SIG-M5 (cell line): ENCODE data around the gene KRTAP19-2.
"Not testable (repeated sequence)": the region's sequence is repeated elsewhere in the genome, so short reads cannot be mapped to it uniquely, and the experiment has no call there.

Source experiments
- DNase-seq: peaks from one replicate; lab custom pipeline; 2025; lab: John Stamatoyannopoulos, UW

KRTAP19-2 gene

DNA sequence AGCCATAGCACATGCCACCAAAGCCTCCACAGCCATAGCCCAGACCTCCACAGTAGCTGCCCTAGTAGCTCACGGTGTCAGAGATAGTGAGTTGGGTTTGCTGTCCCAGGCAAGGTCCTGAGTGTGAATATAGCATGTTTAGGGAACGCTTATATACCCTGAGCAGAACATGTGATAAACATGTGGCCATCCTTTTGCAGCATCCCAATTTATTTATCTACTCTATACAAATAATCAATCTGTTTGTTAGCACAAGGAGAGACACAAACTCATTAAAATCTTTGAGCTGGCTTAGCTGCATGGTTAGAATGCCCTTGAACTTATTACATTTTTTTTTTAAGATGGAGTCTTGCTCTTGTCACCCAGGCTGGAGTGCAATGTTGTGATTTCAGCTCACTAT lies at the start of gene KRTAP19-2:
Gene KRTAP19-2, minus strand, starts transcription at position 101 of the 400 bp plus-strand sequence. Its CDS starts 88 bp downstream, at position 13.
- no peak for DNase-seq

DNA sequence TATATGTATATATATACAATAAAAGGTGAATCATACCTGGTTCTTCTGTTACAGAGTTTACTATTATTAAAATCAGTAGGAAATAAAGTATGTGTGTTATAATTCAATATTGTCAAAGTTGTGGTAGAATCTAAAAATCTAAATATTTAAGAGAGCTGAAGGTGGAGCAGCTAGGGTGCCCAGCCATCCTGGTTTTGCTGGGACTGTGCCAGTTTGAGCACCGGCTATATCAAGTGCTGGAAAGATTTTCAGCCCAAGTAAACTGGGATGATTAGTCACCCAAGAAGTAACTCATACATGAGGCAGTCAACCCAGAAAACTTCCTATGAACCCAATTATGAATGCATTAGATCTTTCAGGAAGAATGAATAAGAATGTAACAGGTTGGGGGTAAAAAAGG lies 31.6 kb upstream of the KRTAP19-2 start:
- DNase-seq = no peak

DNA sequence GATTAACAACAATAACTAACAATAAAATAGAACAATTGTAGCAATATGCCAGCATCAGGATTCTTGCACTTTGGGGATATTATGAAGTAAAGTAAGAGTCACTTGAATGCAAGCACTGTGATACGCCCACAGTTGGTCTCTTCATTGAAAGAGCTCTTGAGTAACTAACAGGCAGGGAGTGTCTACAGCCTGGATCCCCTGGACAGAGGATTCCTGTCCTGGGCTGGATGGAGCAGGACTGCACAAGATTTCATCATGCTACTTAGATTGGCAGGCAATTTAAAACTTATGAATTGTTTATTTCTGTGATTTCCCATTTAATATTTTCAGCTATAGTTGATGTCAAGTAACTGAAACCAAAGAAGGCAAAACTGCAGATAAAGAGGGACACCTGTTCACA lies 28.4 kb upstream of the KRTAP19-2 start:
- no peak for DNase-seq

- DNase-seq = not testable (repeated sequence)
These were observed 18.5 kb upstream of the KRTAP19-2 start for GRCh38 chr21:30505621-30506205.

DNA sequence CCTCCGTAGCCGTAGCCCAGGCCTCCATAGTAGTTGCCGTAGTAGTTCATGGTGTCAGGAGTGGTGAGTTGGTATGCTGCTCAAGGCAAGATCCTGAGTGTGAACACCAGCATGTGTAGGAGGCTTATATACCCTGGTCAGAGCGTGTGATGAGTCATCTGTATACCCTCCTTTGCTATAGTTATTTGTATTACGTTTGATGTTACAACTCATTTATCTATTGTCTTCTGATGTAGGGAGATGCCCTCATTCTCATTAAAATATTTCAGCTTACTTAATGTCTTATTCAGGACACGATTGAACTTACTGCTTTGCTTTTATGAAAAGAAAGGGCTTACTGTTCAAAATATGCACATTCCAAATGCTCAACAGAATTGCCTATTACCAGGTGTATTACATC lies 14.8 kb upstream of the KRTAP19-2 start, which contains the start of gene KRTAP19-5:
Gene KRTAP19-5, minus strand, starts transcription at position 101 of the 400 bp plus-strand sequence. Its CDS starts 51 bp downstream, at position 50.
- no peak for DNase-seq

- DNase-seq = no peak
These were observed 9.8 kb upstream of the KRTAP19-2 start, which contains the start of gene KRTAP19-4 for GRCh38 chr21:30497065-30497464. KRTAP19-4 (minus strand) TSS chr21:30497165; CDS start chr21:30497110, 55 bp downstream.

- no peak for DNase-seq
These were observed 4.8 kb upstream of the KRTAP19-2 start, which contains the start of gene KRTAP19-3 for GRCh38 chr21:30491963-30492428. KRTAP19-3 (minus strand) TSS chr21:30492013; CDS start chr21:30491957, 56 bp downstream.

- DNase-seq = no peak
These were observed 1.1 kb downstream of the KRTAP19-2 start for GRCh38 chr21:30486180-30486579.

- DNase-seq = no peak
These were observed 5.1 kb downstream of the KRTAP19-2 start for GRCh38 chr21:30482130-30482529.

DNA sequence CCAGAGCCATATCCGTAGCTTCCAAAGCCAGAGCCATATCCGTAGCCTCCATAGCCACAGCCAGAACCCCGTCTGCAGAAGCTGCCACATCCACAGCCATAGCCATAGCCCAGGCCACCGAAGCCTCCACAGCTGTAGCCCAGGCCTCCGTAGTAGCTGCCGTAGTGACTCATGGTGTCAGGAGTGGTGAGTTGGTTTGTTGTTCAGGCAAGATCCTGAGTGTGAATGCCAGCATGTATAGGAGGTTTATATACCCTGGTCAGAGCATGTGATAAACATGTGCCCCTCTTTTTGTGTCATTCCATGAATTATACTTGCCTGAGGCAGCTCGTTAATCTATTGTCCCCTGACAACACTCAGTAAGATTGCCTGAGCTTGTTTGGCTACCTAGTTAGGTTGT lies 7.1 kb downstream of the KRTAP19-2 start, which contains the start of gene KRTAP19-1:
Gene KRTAP19-1, minus strand, starts transcription at position 223 of the 400 bp plus-strand sequence. Its CDS starts 50 bp downstream, at position 173.
- DNase-seq = no peak

DNA sequence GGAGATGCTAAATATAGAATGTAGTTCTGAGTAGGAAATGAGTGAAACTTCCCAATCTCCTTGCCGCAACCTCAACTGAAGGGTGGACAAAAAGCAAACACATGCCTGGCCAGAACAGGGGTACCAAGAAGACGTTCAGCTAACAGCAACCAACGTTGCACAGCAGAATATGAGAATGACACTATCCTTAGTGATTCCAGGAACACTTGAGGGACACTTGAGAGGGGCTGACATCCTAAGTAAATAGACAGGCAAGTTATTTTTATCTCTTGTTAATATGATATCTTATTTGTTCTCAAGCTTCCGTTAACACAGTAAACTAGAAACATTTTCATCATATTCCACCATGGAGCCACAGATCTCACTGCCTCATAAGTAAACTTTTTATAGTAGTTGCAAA lies 8.0 kb downstream of the KRTAP19-2 start:
- DNase-seq = no peak

GRCh38 chr21:30478004-30478403 lies 9.2 kb downstream of the KRTAP19-2 start:
- no peak for DNase-seq

GRCh38 chr21:30468900-30469714 lies 18.1 kb downstream of the KRTAP19-2 start:
- no peak for DNase-seq

DNA sequence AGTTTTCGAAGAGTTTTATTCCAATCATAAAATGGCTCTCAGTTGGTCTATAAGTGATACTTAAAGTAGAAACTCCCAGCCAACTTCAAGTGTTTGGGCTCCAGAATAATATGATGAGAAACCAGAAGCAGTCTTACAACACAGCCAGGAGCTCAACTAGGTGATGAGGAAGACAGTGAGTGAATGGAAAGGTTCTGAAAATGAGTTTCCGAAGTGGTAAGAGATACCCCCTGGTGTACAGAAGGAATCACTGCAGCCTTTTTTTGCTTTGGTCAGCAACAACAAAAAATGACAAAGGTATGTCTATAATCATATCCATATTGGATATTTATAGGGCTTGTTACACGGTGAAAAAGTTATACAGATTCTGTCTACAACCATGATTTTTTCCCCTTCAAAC lies 23.5 kb downstream of the KRTAP19-2 start:
- no peak for DNase-seq

DNA sequence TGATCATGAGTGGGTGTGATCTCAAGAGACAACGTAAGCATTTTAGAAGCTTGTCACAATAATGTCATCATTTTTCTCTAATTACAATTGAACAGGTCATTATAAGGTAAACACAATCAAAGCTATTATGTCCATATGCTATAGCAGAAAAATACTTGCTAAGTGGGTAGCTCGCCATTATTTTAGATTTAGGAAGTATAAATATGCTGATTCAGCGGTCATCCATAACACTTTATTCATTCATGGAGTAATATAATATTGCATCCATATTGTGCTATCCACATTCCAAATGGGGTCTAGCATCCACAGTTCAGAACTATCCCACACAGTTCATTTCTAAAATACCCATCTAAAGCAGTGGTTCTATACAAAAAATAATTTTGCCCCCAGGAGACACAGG lies 38.7 kb downstream of the KRTAP19-2 start:
- no peak for DNase-seq

DNA sequence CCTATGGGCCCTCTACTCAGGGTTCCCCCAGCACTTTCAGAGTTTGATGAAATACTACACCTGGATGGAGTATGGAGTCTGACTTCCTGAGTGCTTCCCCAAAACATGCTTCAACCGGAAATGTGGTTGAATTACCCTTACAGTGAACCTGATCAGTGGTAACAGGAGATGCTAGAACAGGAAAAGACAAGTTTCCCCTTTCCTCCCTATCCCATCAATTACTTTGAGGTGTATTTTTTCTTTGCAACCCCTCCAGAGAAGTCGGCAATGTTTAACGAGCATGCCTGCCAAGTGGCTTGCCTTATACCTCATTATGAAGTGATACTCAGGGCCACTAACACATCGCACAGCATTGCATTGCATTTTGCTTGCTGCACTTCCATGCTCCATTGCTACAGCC lies 40.2 kb downstream of the KRTAP19-2 start:
- DNase-seq = no peak

DNA sequence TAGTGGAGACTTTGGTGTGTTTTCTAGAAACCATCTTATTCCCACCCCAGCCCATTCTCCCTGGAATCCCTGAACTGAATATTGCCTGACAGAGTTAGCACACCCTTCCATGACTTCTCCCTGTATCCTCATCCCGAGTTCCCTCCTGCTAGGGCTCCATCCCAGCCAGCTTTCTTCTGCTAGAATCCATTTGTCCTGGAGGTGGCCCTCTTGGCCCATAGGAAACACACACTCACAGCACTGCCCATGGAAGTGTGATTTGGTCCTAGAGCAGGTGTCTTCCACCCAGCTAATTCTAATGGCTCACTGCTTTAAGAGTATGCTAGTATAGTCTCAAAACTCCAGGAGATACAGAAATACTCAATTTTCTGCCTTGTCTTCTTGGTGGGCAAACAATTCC lies 43.0 kb downstream of the KRTAP19-2 start:
- no peak for DNase-seq

DNA sequence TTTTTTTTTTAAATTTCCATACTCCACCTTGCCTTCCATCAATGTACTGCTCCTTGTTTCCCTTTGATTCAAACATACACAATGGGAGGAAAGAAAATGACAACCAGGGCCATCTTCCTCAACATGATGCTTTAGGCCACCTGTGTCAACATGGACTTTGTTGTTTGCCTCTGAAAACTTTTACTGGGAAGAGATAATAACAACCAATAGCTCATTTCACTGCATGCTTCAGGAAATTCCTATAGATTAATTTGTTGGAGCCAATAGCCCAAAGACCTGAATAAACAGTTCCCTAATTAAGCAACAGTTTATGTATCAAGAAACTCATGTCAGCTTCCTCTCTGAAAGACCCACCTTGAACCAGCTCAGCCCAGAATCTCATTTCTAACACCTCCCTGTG lies 44.0 kb downstream of the KRTAP19-2 start:
- no peak for DNase-seq

DNA sequence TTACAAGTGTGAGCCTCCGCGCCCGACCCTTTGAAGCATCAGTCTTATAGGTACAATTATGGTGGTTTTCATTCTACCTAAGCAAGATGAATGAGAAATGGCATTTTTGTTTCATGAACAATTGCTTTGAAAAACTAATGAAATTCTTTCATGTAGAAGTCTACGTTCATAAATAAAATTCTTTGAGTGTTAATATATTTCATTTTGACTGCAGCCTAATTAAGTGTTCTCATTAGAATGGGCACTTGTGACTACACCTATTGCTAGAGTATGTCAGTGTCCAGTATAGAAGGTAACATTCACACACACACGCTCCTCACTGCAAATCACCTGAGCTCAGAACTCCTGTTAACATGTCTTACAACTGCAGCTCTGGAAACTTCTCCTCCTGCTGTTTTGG lies 47.3 kb downstream of the KRTAP19-2 start, which contains the start of gene KRTAP15-1:
Gene KRTAP15-1, plus strand, starts transcription at position 301 of the 400 bp plus-strand sequence. Its CDS starts 53 bp downstream, at position 354.
- no peak for DNase-seq
